GM18498 (cell line): ENCODE results near the gene PRKG1.
"Not testable (repeated sequence)": the region's sequence is repeated elsewhere in the genome, so short reads cannot be mapped to it uniquely, and the experiment has no call there.

Source experiments
- ATAC-seq: cut with Tn5 transposase; IDR thresholded peaks from one replicate; pipeline ENCODE4 v1.9.1; 2021; ENCODE audit warnings: mild to moderate bottlenecking, moderate library complexity; ENCODE audit not compliant: unreplicated experiment

The PRKG1 gene

DNA sequence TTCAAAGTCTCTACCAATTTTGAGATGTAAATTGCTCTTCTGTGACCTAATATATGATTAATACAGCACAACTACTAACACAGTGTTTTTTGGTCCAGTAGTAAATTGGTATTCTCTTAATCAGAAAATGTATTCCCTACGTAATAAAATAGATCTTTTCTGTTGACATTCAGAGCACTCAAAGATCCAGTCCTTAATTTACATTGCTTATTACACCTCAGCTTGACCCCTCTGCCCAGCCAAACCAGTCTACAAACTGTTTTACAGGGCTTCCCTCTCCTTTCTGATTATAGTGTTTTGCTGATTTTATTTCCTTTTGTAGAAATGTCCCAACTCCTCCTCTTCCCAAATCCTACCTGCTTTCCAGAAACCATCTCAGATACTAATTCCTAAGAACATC lies 293.4 kb downstream of the PRKG1 start:
- ATAC-seq: no peak

DNA sequence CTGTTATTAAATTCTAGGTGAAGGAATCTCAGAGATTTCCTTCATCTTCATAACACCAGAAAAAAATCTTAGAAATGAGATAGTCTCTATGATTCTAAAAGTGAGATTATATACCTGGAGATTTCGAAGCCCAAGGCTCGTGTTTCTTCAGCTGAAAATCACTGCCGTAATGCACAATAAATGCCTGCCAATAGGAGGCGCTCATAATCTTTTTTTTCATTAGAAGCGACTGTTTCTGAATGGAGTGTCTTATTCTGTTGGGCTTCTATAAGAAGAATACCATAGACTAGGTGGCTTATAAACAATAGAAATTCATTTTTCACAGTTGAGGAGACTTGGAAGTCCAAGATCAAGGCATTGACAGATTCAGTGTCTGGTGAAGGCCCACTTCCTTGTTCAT lies 294.7 kb downstream of the PRKG1 start:
- no peak for ATAC-seq

DNA sequence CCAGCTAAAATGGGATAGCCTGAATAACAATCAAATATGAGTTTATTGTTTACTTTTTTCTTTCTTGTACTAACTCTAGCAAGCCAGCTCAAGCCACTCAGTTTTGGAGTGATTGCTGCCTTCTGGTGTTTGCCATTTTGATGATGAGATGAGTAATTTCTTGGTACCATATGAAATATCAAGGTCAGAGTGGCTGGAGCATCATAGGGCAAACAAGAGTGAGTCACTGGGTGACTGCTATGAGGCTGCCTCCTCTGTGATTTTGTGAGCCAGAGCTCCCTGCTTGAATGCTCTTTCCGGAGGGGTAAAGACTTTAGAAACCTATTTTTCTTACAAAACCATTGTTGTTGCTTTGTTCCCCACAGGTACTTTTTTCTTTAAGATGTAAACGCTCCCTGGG lies 295.6 kb downstream of the PRKG1 start:
- no peak for ATAC-seq

DNA sequence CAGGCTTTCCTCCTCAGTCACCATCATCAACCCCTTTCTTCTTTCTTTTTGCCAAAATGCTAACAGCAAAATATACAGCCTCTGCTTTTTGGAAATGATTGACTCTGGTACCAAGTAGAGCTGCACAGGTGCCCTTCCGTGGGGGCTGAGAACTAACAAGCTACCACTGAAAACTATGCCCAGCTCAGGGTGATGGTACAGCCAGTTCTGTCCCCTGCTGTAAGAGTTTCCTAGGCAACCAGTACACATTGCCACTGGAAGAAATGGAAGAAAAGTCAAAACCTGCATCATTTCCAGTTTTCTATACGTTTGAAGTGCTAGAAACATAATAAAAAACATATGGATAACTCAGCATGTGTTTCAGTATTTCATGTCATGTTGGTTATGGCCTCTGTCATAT lies 297.5 kb downstream of the PRKG1 start:
- no peak for ATAC-seq

DNA sequence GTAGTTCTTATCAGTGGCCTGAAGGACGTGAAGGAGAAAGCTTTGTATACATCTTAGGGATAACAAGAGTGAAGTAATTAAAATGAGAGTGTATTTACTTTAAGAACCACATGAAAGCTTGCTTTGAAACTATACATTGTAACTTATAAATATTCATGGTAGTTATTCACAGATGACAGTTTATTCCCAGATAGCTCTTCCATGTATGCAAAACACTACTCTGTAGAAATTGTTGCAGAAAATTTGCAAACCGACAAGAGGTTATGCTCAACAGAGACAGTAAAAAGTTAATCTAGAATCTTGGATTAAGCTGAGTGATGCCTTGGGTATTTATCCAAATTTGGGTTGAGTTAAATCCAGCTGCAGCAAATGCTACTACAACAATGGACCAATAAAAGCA lies 301.5 kb downstream of the PRKG1 start:
- no peak for ATAC-seq

DNA sequence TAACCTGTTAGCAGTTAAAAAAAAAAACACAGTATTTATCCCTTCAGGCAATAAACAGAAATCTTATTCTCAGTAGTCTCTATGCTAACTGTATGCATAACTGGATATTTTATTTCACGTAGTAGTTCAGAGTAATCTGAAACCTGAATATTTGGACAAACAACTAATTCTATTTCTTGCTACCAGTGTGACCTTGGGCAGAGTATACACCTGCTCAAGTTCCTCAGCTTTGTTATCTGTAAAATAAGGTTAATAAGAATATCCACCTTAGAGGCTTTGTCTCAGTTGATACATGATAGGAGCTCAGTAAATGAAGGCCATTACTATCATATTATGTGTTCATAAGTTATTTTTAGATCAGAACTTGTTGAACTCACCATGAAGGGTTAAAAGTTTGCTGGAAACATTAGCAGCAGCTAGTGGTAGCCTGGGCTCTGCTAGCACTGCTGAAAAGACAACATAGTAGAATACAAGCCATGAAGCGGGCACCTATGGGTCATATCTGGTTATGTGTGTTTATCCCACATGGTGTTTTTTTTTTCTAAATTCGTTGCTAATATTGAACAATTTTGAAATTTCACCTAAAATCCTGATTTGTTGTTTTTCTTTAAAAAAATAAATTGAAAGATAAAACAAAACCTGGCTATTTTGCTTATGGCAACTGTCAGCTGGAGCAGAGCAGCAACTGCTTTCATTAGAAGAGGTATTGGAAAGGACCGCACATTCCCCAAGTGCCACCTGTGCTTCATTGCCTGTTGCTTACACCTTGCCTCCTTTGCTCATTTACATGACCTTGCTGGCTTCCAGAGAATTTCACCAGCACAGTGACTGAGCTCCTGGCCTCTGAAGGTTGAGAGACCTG lies 303.0 kb downstream of the PRKG1 start:
- ATAC-seq: no peak

DNA sequence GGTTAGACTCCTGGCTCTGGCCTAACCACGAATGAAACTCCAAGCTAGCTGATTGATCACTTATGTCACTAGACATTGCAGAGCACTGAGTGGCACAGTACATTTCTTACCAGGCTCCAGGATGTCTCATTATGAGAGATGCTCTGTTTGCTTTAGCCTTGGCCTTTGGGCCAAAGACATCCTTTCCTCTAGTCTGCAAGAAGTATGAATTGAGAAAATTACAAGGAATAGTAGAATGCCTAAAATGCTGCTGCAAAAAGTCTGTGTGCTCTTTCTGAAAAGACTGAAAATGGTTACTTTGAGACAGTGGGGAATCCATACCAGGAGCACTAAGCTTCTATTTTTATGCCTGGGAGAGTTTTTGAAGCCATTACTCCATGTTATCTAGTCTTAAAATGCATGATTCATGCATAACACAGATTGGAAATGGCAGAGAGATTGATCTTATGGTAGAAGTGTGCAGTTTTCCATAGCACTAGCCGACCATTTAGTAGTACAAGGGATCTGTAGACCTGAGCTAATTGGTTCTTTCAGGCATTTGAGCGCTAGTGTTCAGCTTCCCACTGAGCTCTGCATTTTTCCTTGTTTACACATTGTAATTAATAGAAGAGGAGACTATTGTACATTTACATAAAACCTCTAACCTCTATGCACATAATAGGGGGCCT lies 303.8 kb downstream of the PRKG1 start:
- no peak for ATAC-seq

DNA sequence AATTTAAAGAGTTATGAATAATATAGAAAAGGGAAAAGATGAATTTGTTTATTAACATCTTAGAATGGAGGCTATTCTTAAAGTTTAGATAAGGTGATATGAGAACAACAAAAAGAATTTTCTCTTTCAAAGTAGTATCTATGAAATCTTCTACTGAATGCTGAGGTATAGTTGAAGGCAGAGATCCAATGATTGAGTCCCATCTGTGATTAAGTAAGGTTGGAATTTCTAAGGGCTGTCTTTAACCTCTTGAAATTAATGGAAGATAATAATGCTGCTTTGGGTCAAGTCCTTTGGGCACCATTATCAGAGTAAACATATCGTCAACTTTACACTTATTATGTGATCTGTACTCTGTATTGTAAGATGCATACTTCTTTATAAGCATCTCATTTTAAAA lies 307.9 kb downstream of the PRKG1 start:
- ATAC-seq: no peak

DNA sequence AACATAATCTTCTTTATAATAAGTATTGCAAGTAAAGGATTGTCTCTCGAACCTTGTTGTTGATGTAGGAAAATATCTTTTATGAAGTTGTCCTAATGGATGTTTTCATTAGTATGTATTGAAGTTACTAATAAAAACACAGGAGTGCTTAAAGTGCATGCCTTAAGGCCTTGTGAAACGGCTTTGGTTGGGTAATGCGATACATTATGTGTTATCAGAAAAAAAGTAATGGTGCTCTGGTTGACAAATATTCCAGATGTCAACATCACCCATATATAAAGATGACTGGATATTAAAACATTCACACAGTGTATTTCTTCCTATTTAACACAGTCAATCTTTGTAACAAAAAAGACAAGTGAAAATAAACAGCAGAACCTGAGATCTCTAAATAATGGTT lies 310.7 kb downstream of the PRKG1 start:
- no peak for ATAC-seq

DNA sequence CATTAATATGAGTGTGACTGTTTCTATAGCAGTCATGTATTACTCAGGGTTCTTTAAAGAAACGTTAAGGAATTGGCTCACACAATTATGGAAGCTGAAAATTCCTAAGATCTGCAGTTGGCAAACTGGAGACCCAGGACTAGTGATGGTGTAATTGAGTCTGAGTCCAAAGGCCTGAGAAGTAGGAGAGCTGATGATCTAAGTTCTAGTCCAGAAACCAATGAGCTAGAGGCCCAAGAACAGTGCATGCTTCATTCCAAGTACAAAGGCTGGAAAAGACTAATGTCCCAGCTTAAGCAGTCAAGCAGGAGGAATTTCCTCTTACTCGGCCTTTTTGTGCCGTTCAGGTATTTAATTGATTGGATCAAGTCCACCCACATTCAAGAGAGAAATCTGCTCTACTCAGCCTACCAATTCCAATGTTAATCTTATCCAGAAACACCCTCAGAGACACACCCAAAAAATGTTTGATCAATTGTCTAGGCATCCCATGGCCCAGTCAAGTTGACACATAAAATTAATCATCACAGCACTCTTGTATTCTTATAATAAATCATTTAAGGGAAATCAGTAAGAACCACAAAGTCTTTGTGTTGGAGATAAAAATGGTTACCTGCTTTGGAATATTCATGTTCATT lies 312.1 kb downstream of the PRKG1 start:
- ATAC-seq: no peak

DNA sequence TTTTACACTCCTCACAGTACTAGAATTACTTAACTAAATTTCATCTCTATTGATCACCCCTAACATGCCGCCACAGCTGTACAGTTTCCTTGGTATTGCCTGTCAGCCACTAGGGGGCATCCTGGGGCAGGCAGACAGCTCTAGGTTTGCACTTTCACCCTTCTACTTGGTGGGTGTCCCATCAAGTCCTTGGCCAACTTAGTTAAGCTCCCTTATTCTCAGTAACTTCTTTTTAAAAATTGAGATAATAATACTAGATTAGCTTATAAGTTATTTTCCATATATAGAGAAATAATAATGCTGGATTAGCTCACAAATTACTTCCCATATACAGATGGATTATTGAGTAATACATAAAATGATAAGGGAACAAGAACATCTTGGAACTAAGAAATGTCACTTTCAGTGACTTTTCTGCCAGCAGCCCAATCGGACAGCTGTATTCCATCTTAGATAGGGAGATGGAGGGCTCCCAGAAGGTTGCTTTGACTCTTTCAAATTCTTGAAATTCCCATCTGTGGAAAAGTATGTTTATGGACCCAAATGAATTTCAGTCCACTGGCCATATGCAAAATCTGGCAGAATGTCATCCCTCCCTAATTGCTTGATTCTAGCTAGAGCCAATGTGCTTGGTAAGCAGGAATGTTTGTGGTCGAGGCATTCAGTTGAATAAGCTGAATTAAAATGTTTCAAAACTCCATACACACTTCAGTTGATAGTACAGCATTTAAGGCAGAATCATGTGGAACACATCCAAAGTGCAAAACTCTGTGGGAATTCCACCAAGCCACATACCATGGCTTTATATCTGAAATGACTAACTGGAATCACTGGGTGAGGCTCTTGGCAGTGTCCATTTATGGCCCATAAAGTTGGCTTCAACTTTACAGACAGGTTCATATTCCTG lies 315.4 kb downstream of the PRKG1 start:
- ATAC-seq: peak; percentile 89

DNA sequence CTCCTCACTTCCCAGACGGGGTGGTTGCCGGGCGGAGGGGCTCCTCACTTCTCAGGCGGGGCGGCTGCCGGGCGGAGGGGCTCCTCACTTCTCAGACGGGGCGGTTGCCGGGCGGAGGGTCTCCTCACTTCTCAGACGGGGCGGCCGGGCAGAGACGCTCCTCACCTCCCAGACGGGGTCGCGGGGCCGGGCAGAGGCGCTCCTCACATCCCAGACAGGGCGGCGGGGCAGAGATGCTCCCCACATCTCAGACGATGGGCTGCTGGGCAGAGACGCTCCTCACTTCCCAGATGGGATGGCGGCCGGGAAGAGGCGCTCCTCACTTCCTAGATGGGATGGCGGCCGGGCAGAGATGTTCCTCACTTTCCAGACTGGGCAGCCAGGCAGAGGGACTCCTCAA lies 318.7 kb downstream of the PRKG1 start:
- not testable (repeated sequence) for ATAC-seq

DNA sequence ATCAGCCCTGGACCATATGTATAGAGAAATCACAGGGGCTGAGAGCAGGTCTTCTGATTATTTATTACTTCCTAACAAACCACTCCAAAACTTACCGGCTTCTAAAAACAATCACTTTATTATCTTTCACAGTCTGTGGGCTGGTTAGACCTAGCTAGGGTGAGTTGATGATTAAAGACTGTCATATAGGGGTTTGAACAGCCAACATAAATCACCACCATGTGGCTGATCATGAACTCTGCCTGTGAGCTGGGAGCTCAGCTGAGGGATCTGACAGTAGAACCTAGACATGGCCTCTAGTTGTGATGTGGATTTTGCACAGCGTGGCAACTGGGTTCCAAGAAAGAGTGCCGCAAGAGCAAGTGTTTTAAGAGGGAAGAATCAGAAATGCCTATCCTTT lies 319.8 kb downstream of the PRKG1 start:
- no peak for ATAC-seq

DNA sequence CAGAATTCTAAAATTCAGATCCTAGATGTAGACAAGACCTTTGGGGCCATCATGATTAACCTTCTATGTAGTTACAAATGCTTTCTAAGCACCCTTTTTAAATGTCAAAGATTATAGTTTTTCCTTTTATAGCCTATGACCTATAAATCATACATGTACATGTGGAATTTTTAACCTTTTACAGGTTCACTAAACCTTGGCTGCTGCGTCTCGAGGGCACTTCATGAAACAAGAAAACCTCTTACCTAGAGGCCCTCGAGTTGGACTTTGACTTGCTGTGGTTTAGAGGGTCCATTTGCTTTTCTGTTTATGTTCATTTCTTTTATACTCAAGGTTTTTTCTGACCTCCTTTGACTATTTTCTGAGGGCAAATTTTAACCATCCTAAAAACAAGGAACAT lies 323.0 kb downstream of the PRKG1 start:
- ATAC-seq: no peak

DNA sequence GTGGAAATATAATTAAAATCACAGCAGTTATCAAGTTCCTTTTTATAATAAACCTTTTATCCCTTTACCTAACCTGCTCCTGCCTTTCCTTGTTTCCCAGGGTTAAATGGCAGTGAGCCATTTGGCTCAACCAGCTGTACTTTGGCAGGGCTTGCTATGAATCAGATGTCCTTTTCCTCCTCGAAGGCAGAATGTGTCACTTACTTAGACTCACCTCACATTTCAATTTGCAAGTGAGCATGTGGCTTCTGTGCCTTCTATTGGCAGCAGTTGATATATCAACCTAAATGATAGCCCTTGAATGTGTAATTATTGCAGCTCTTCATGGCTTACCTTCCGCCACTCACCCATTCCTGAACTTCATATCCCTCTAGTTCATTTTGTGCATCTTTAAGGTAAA lies 323.4 kb downstream of the PRKG1 start:
- ATAC-seq: no peak

DNA sequence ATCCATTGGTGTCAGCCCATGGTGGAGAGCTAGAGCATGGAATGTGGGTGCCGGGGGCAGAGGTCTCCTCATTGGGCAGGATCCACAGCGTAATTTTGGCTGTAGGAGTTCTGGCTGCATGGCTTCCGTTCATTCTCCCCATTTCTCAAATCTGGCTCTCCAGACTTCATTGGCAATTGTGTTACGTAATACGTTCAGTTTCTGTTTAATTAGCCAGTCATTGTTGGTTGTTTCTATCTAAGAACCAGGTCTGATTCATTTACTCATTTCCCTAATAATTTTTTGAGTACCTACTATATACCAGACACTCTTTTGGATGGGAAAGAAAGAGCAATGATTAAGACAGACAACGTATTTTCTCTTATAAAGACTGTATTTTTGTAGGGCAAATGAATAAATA lies 325.6 kb downstream of the PRKG1 start:
- ATAC-seq: no peak

DNA sequence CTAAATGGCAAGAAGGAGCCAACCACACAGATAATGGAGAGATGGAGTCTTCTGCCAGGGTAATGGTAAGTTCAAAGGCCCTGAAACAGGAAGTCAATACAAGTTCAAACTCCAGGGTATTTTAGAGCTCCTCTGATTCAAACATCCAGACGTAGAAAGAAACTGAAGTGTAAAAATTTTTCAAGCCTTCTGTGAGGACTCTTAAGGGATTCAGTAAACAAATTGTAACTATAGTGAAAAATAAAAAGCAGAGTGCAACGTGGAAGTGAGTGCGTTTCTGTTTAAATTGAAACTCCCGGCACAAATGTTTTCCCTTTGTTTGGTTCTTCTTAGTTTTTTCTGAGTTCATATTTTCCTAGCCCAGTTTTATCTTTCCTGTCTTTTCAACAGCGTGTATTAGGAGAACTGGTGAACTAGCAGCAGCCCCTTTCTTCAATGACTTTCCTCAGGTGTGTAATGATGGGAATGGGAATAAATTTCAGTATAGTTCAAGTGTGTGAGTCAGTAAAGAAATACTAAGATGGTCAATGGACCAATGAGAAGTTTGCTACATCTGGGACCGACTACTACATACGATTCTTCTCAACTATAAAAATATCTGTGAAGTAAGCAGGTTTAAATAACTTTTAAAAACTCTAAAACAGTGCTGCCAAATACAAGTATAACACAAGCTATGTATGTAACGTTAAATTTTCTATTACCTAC lies 326.3 kb downstream of the PRKG1 start:
- no peak for ATAC-seq

DNA sequence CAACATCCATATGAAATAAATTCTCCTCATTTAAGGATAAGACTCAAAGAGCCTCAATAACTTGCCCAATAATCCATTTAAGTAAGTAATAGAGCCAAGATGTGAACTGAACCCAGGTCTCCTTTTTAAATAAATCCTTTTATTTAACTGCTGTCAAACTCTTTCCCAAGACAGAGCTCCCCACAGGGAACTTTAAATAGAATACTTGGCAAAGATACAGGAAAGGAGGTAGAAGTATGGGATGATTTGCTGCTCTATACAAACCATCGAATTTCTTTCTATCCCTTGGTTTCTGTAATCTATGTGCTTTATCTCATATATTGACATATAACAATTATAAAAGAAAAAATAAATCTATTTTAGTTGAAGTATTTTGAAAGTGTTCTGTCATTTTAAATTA lies 329.2 kb downstream of the PRKG1 start:
- ATAC-seq: no peak

DNA sequence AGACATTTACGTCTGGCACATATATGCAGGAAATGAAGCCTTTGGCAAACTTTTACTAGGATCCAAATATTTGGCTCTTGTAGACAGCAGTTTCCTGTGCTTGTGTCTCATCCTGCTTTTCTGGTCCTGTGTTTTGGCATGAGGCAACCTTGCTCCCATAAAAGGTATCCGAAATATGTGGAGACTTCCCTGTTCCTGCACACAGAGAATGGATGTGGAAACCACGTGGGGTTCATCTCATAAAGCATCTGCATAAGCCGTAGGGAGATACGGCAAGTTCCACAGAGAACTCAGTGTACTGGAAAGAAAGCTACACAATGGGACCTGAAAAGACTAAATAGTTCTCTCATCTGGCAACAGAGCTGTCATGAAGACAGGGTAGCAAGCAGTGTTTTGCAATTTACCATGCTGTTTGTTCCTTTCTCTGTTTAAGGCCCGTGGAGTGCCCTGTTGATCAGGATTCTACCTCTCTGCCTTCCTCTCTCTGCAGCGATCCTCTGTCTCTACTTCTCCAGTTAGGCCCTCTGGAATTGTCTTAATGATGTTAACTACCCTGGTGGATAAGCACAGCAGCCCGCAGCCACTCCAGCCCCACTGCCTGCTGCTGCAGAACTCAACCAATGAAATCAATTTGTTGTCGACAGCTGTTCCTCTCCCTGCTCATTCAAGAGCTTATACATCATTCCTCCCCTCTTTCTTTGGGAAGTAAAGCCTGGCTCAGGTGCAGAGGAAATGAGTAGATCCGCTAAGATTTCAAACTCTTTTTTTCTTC lies 331.5 kb downstream of the PRKG1 start:
- ATAC-seq: no peak

DNA sequence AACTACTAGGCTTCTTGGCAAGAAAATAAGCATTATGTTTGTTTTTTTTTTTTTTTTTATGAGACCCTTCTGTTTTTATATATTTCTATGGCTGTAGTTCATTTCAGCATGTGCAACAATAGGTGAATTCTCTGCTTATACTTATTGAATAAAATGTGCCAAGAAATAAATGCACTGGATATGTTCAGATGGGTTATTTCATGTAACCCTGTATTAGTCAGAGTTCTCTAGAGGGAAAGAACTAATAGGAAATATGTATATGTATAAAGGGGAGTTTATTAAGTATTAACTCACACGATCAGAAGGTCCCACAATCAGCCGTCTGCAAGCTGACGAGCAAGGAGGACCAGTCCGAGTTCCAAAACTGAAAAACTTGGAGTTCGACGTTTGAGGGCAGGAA lies 332.3 kb downstream of the PRKG1 start:
- no peak for ATAC-seq
